GM10266 (cell line): ENCODE measurements around the gene TNRC6B.
"Not testable (repeated sequence)": the region's sequence is repeated elsewhere in the genome, so short reads cannot be mapped to it uniquely, and the experiment has no call there.

Experiments used
- DNase-seq: peaks from one replicate; pipeline ENCODE4 v3.0.0; 2012; ENCODE audit errors: extremely low spot score
- CTCF ChIP-seq: IDR thresholded peaks from 2 replicates; pipeline ENCODE4 v1.5.1; 2012; ENCODE audit warnings: mild to moderate bottlenecking, low read depth; ENCODE audit not compliant: control insufficient read depth, insufficient read depth; ENCODE audit errors: missing control alignments

Gene TNRC6B

GRCh38 chr22:40308999-40309573, 131.4 kb downstream of the TNRC6B start:
- no peak for TF ChIP-seq CTCF
- DNase-seq = no peak

GRCh38 chr22:40309631-40310030, 131.9 kb downstream of the TNRC6B start:
- TF ChIP-seq CTCF = no peak
- no peak for DNase-seq

- TF ChIP-seq CTCF = no peak
These were observed 132.5 kb downstream of the TNRC6B start for GRCh38 chr22:40310081-40310767.

GRCh38 chr22:40310768-40311120, 133.0 kb downstream of the TNRC6B start:
- no peak for DNase-seq
- no peak for TF ChIP-seq CTCF

More at GRCh38 chr22:40310081-40310767, 132.5 kb downstream of the TNRC6B start:
- no peak for DNase-seq

- not testable (repeated sequence) for DNase-seq
These were observed 133.9 kb downstream of the TNRC6B start for GRCh38 chr22:40311646-40312045.

- TF ChIP-seq CTCF = no peak
- no peak for DNase-seq
These were observed 134.3 kb downstream of the TNRC6B start for GRCh38 chr22:40312050-40312449.

- DNase-seq = no peak
- TF ChIP-seq CTCF = no peak
These were observed 135.3 kb downstream of the TNRC6B start for GRCh38 chr22:40313007-40313406.
